Measurements from ENCODE around the gene ARMC5. TPM values are rescaled to one million over a fixed set of nuclear protein-coding genes. Genes with fewer than 3 reads are reported as not detected.
A peak's percentile ranks its signal among the peaks of the same experiment; 100 is the strongest.
"Not testable (repeated sequence)": the region's sequence is repeated elsewhere in the genome, so short reads cannot be mapped to it uniquely, and the experiment has no call there.

Gene ARMC5
- total RNA-seq, 4 donors from 2014 or later, result 4.7 to 14.2 (median 8.7) TPM

GRCh38 chr16:31438414-31438813, 20.9 kb upstream of the ARMC5 start:
- 55% methylated on average over 2 of the region's 2 CpGs for WGBS, 2 donors (ENCODE audit: low coverage in 1 of 2)
- Histone ChIP-seq H3K4me1 (peaks cover 0 to 18% (median 0%) of the 10 kb centered on the region in 3 donors), H3K27me3 (no peaks in the 10 kb centered on the region), H3K27ac (no peak overlapping the region), H3K4me3 (no peak overlapping the region), H3K9me3 (no peaks in the 10 kb centered on the region), H3K36me3 (peaks cover 0 to 14% of the 10 kb centered on the region in 2 donors)
- ATAC-seq, result no peak
- TF ChIP-seq POLR2A (IDR thresholded peaks at IDR 0.05) (no peak), POLR2AphosphoS5 (IDR thresholded peaks at IDR 0.05) (no peak), CTCF (IDR thresholded peaks at IDR 0.05) (no peak), EP300 (IDR thresholded peaks at IDR 0.05) (no peak)

GRCh38 chr16:31439023-31439422, 20.3 kb upstream of the ARMC5 start:
- H3K27me3 ChIP-seq, H3K9me3 ChIP-seq, H3K27ac ChIP-seq, ATAC-seq, H3K4me3 ChIP-seq: not testable (repeated sequence)
- H3K4me1 ChIP-seq, result peaks cover 0 to 18% (median 0%) of the 10 kb centered on the region in 3 donors
- WGBS, 2 donors (ENCODE audit: low coverage in 1 of 2), result 45 to 78% methylated on average over 2 to 4 of the region's 4 CpGs
- H3K36me3 ChIP-seq, result peaks cover 0 to 14% of the 10 kb centered on the region in 2 donors

- 74 to 83% methylated on average over 3 of the region's 3 CpGs for WGBS, 2 donors (ENCODE audit: low coverage in 1 of 2)
- no peak overlapping the region for H3K4me3 ChIP-seq
These were observed 19.8 kb upstream of the ARMC5 start for GRCh38 chr16:31439519-31439918.

GRCh38 chr16:31440516-31441184, 18.7 kb upstream of the ARMC5 start:
- Histone ChIP-seq H3K4me1 (peaks cover 0 to 18% (median 0%) of the 10 kb centered on the region in 3 donors), H3K9me3 (no peaks in the 10 kb centered on the region), H3K27me3 (no peaks in the 10 kb centered on the region), H3K4me3 (no peak overlapping the region), H3K36me3 (peaks cover 0 to 12% of the 10 kb centered on the region in 2 donors), H3K27ac (no peak overlapping the region)
- WGBS, 2 donors (ENCODE audit: low coverage in 1 of 2), result 45 to 57% methylated on average over 4 of the region's 4 CpGs
- ATAC-seq, result no peak
- TF ChIP-seq CTCF (IDR thresholded peaks at IDR 0.05), result no peak
- TF ChIP-seq EP300 (IDR thresholded peaks at IDR 0.05), result no peak
- no peak for TF ChIP-seq POLR2A (IDR thresholded peaks at IDR 0.05)
- no peak for TF ChIP-seq POLR2AphosphoS5 (IDR thresholded peaks at IDR 0.05)

More at GRCh38 chr16:31439519-31439918, 19.8 kb upstream of the ARMC5 start:
- H3K27ac ChIP-seq, result no peak overlapping the region
- H3K27me3 ChIP-seq, result no peaks in the 10 kb centered on the region
- no peaks in the 10 kb centered on the region for H3K9me3 ChIP-seq
- peaks cover 0 to 18% (median 0%) of the 10 kb centered on the region in 3 donors for H3K4me1 ChIP-seq
- ATAC-seq, result no peak
- H3K36me3 ChIP-seq, result peaks cover 0 to 14% of the 10 kb centered on the region in 2 donors
- TF ChIP-seq POLR2A (IDR thresholded peaks at IDR 0.05), result no peak
- no peak for TF ChIP-seq CTCF (IDR thresholded peaks at IDR 0.05)
- TF ChIP-seq EP300 (IDR thresholded peaks at IDR 0.05), result no peak
- no peak for TF ChIP-seq POLR2AphosphoS5 (IDR thresholded peaks at IDR 0.05)

- 65 to 67% methylated on average over 15 to 24 of the region's 34 CpGs for WGBS, 2 donors (ENCODE audit: low coverage in 1 of 2)
- H3K4me1 ChIP-seq, result peaks cover 0 to 18% (median 0%) of the 10 kb centered on the region in 3 donors
- TF ChIP-seq POLR2AphosphoS5 (IDR thresholded peaks at IDR 0.05) (no peak), POLR2A (IDR thresholded peaks at IDR 0.05) (no peak), CTCF (IDR thresholded peaks at IDR 0.05) (no peak), EP300 (IDR thresholded peaks at IDR 0.05) (no peak)
- H3K36me3 ChIP-seq, result no peaks in the 10 kb centered on the region
- ATAC-seq, result no peak
- H3K9me3 ChIP-seq, result no peaks in the 10 kb centered on the region
- H3K27ac ChIP-seq, result peak overlapping the region in 2 of 4 donors; percentile 93 to 94
- H3K27me3 ChIP-seq, result no peaks in the 10 kb centered on the region
- H3K4me3 ChIP-seq, result peak overlapping the region; percentile 79 to 82
These were observed 17.3 kb upstream of the ARMC5 start for GRCh38 chr16:31441956-31442355.

- not testable (repeated sequence) for H3K9me3 ChIP-seq, ATAC-seq, H3K27me3 ChIP-seq, H3K36me3 ChIP-seq, H3K27ac ChIP-seq, H3K4me3 ChIP-seq
- WGBS, 2 donors (ENCODE audit: low coverage in 1 of 2), result 69 to 85% methylated on average over 5 to 6 of the region's 6 CpGs
- peaks cover 0 to 19% (median 0%) of the 10 kb centered on the region in 3 donors for H3K4me1 ChIP-seq
These were observed 13.4 kb upstream of the ARMC5 start for GRCh38 chr16:31445931-31446330.
